ENCODE data around the gene VTI1A. TPM values are rescaled to one million over a fixed set of nuclear protein-coding genes. Genes with fewer than 3 reads are reported as not detected.

VTI1A gene
- total RNA-seq, 3 donors from 2014 or later = 53.7 to 65.6 (median 59.2) TPM

GRCh38 chr10:112653851-112654250 lies 206.8 kb downstream of the VTI1A start:
- DNase-seq (ENCODE audit: low spot score in 2 of 2) = no peak
- no peaks in the 10 kb centered on the region for H3K4me1 ChIP-seq
- TF ChIP-seq POLR2AphosphoS5 (IDR thresholded peaks at IDR 0.05) (no peak), CTCF (IDR thresholded peaks at IDR 0.05) (no peak), POLR2A (IDR thresholded peaks at IDR 0.05) (no peak)
- no peaks in the 10 kb centered on the region for H3K27me3 ChIP-seq
- no peak overlapping the region for H3K27ac ChIP-seq
- intact Hi-C loops (cut with DNase I; ENCODE audit: low total_unique reads) = no loop called here
- H3K36me3 ChIP-seq = no peaks in the 10 kb centered on the region
- H3K9me3 ChIP-seq = no peaks in the 10 kb centered on the region
- no peak overlapping the region for H3K4me3 ChIP-seq

- no peak for DNase-seq (ENCODE audit: low spot score in 2 of 2)
- no peak overlapping the region for H3K27ac ChIP-seq
- H3K4me1 ChIP-seq = no peaks in the 10 kb centered on the region
- no peak for TF ChIP-seq POLR2A (IDR thresholded peaks at IDR 0.05)
- no peak for TF ChIP-seq POLR2AphosphoS5 (IDR thresholded peaks at IDR 0.05)
- TF ChIP-seq CTCF (IDR thresholded peaks at IDR 0.05) = no peak
- intact Hi-C loops (cut with DNase I; ENCODE audit: low total_unique reads) = no loop called here
- H3K27me3 ChIP-seq = no peaks in the 10 kb centered on the region
- H3K36me3 ChIP-seq = no peaks in the 10 kb centered on the region
- H3K9me3 ChIP-seq = no peaks in the 10 kb centered on the region
- H3K4me3 ChIP-seq = no peak overlapping the region
Measured at GRCh38 chr10:112654794-112655193, 207.8 kb downstream of the VTI1A start.

- Histone ChIP-seq H3K36me3 (no peaks in the 10 kb centered on the region), H3K4me1 (no peaks in the 10 kb centered on the region), H3K9me3 (no peaks in the 10 kb centered on the region), H3K27me3 (no peaks in the 10 kb centered on the region), H3K4me3 (no peak overlapping the region), H3K27ac (no peak overlapping the region)
- intact Hi-C loops (cut with DNase I; ENCODE audit: low total_unique reads) = no loop called here
- no peak for TF ChIP-seq CTCF (IDR thresholded peaks at IDR 0.05)
- TF ChIP-seq POLR2AphosphoS5 (IDR thresholded peaks at IDR 0.05) = no peak
- TF ChIP-seq POLR2A (IDR thresholded peaks at IDR 0.05) = no peak
- no peak for DNase-seq (ENCODE audit: low spot score in 2 of 2)
Measured at GRCh38 chr10:112655722-112656121, 208.7 kb downstream of the VTI1A start.

- no peak overlapping the region for H3K27ac ChIP-seq
- H3K4me1 ChIP-seq = no peaks in the 10 kb centered on the region
- H3K4me3 ChIP-seq = no peak overlapping the region
- H3K27me3 ChIP-seq = no peaks in the 10 kb centered on the region
- no peaks in the 10 kb centered on the region for H3K9me3 ChIP-seq
- H3K36me3 ChIP-seq = no peaks in the 10 kb centered on the region
- intact Hi-C loops (cut with DNase I; ENCODE audit: low total_unique reads) = no loop called here
- no peak for TF ChIP-seq POLR2AphosphoS5 (IDR thresholded peaks at IDR 0.05)
- TF ChIP-seq POLR2A (IDR thresholded peaks at IDR 0.05) = no peak
- TF ChIP-seq CTCF (IDR thresholded peaks at IDR 0.05) = no peak
- no peak for DNase-seq (ENCODE audit: low spot score in 2 of 2)
Measured at GRCh38 chr10:112658465-112658864, 211.4 kb downstream of the VTI1A start.

GRCh38 chr10:112658900-112659638 lies 212.1 kb downstream of the VTI1A start:
- no peaks in the 10 kb centered on the region for H3K4me1 ChIP-seq
- no peaks in the 10 kb centered on the region for H3K36me3 ChIP-seq
- H3K9me3 ChIP-seq = no peaks in the 10 kb centered on the region
- no peaks in the 10 kb centered on the region for H3K27me3 ChIP-seq
- TF ChIP-seq POLR2AphosphoS5 (IDR thresholded peaks at IDR 0.05) (no peak), CTCF (IDR thresholded peaks at IDR 0.05) (no peak), POLR2A (IDR thresholded peaks at IDR 0.05) (no peak)
- DNase-seq (ENCODE audit: low spot score in 2 of 2) = no peak
- H3K27ac ChIP-seq = no peak overlapping the region
- H3K4me3 ChIP-seq = no peak overlapping the region
- intact Hi-C loops (cut with DNase I; ENCODE audit: low total_unique reads) = no loop called here

Measured in breast epithelium (tissue), 4 donors.